LNCaP clone FGC (cell line): ENCODE data around the gene FGF22.

Source experiments
- DNase-seq: peaks from one replicate; pipeline ENCODE4 v3.0.0-alpha.2; 2011; ENCODE audit warnings: low read depth
- H3K4me3 ChIP-seq: 2 replicates; pipeline ENCODE4 v1.5.1; 2011; ENCODE audit warnings: mild to moderate bottlenecking, low read depth, low read length, control low read depth
- TF ChIP-seq, protein P1 (sequence below): IDR thresholded peaks from 2 replicates; pipeline ENCODE4 v1.5.1; 2012; ENCODE audit warnings: mild to moderate bottlenecking; ENCODE audit not compliant: control insufficient read depth, insufficient read depth; ENCODE audit errors: extremely low read depth

Gene FGF22

DNA sequence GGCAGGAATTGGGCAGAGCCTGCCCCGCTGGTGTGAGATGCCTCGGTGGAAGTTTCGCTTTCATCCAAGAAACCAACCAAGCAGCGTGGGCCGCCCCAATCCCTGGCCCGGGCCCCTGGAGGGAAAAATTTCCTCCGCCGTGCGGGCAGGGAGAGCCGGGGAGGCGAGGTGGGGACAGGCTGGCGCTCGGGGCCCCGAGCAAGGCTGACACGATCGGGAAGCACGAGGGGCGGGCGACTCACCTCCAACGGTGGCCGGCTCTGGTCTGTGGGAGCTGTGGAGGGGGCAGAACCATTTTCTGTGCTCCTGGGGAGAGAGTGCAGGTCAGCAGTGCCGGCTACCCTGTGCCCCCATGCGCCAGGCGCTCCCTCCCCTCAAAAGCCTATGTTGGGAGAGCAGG lies 12.3 kb downstream of the FGF22 start:
- TF ChIP-seq, protein P1, sequence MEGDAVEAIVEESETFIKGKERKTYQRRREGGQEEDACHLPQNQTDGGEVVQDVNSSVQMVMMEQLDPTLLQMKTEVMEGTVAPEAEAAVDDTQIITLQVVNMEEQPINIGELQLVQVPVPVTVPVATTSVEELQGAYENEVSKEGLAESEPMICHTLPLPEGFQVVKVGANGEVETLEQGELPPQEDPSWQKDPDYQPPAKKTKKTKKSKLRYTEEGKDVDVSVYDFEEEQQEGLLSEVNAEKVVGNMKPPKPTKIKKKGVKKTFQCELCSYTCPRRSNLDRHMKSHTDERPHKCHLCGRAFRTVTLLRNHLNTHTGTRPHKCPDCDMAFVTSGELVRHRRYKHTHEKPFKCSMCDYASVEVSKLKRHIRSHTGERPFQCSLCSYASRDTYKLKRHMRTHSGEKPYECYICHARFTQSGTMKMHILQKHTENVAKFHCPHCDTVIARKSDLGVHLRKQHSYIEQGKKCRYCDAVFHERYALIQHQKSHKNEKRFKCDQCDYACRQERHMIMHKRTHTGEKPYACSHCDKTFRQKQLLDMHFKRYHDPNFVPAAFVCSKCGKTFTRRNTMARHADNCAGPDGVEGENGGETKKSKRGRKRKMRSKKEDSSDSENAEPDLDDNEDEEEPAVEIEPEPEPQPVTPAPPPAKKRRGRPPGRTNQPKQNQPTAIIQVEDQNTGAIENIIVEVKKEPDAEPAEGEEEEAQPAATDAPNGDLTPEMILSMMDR = no peak
- H3K4me3 ChIP-seq = no peak overlapping the region
- DNase-seq = no peak

DNA sequence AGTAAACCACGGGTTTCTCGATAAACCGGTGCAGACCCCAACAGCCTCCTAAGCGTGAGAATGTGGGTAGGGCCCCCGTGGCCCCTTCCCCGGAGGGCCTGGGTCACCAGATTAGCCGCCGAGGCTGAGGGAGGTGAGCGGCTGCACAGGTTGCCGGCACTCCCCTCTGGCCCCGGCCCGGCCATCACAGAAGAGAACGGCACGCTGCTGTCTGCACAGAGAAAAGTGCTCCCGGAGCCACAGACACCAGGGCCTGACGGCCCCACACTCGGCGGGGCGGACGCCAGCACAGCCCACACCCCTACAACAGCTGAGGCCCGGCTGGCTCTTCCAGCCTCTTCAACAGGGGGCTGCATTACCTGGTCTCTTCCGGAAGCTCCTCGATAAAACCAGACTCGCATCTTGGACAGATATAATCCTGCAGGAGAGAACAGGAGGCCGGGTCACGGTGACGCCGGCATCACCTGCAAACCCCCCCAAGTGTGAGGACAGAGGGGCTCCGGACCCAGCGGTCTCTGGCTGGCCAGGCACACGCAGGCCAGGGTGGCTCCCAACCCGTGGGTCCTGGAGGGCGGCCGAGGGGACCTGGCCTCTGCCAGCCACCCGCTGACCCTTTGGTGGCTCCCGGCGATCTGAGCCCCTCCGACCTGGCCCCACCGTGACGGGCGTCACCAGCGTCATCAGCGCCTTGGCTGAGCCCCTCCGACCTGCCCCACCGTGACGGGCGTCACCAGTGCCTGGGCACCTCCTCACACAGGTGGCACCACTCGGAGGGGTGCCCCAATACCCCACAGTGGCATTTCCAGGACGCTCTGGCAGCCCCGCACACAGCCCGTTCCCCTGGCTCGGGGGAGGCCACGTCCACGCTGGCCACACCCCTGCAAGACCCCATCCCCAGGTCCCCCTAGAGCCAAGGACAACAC lies 13.0 kb downstream of the FGF22 start:
- TF ChIP-seq, protein P1 = no peak
- H3K4me3 ChIP-seq = no peak overlapping the region
- no peak for DNase-seq

DNA sequence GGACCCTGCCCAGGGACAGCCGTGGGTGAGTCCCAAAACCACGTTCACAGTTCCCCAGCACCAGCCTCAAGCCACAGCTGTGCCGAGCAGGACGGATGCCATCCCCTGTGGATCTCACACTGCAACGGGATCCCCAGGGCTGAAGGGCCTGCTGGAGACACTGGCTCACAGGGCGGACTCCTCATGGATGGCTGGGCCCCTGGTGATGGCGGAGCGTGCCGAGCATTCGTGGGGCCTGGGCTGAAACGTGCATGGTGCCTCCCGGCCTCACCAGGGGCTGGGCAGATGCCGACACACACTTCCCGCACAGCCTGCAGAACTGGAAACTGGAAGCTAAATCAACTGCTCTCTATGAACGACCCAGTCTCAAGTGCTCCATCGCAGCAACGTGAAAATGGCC lies 13.7 kb downstream of the FGF22 start:
- TF ChIP-seq, protein P1 = no peak
- no peak for DNase-seq
- H3K4me3 ChIP-seq = no peak overlapping the region

DNA sequence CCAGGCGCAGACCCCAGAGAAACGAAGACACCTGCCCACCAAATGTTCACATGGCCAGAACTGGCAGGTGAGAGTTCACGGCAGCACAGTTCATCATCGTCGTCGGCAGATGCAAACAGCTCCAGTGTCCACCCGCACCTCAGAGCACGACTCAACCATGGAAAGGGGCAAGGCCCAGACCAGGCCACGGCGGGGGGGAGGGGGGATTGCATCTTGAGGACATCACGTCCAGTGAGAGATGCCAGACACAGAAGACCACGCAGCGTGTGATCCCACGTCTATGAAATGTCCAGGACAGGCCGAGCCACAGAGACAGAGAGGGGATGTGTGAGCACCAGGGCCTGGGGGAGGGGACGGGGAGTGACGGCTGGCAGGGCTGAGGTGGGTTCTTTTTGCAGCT lies 16.0 kb downstream of the FGF22 start:
- TF ChIP-seq, protein P1 = no peak
- no peak overlapping the region for H3K4me3 ChIP-seq
- DNase-seq = no peak

DNA sequence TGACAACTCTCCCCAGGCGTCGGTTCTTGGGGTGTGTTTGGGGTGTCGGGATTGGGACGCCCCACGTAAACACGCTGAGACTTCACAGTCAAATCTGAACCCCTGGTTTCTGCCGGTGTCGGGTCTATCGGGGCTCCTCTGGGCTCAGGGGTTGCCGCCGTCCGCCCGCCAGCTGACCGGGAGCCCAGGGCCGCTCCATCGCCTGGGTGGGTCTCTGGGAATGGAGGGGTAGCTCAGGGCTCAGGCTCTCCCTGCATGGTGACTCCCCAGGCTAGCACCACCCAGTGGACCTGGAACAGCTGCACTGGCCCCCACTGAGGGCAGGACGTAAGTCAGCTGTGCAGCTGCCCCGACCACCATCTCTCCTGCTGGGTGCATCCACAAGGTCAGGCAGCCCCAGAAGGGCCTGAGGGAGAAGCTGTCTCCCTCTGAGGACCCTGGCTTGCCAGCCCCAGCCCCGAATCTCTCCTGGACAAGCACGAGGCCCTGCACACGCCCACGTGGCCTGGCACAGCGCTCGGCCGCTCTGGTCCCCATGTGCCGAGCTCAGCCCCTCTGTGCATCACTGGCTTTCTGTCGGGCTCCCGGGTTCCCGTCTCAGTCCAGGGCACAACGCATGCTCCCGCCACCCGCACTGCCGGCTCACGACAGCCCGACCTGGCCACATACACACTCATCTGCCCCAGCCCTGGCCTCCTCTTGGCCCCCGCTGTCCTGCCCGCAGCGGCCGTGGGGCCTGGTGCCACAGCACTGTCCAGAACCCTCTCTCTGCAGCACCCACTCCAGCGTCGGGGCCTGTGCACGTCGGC lies 17.3 kb downstream of the FGF22 start:
- TF ChIP-seq, protein P1 = no peak
- DNase-seq = no peak
- no peak overlapping the region for H3K4me3 ChIP-seq

DNA sequence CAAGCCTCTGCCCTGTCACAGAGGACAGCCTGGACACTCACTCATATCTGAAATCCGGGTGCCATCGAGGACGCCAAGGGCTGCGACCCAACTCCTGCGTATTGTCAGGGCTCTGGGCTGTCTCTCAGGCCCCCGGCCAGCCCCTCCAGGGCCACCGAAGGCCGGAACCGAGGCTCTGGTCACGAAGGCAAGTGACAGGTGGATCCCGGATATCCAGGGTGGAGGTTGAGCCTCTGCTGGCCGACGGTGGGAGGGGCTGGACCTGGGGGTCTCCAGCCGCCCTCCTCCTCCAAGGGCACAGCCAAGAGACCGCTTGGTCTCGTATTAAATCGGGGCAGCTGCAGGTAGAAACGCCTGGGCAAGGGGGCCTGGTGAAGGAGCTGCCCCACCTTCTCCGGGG lies 17.9 kb downstream of the FGF22 start:
- DNase-seq = no peak
- no peak overlapping the region for H3K4me3 ChIP-seq
- TF ChIP-seq, protein P1 = no peak
